Upper lobe of left lung (tissue), 4 donors: Measurements from ENCODE around the gene VSTM2B.

Source experiments
- EP300 ChIP-seq, 4 donors: sonication (generic); formaldehyde crosslinking; IDR thresholded peaks; one replicate each; pipeline ENCODE4 v1.5.1; 2017; ENCODE audit warnings: antibody characterized with exemption in 4 of 4, control low read depth in 2 of 4
- POLR2A ChIP-seq, 4 donors: fragments of 450-650 bp; IDR thresholded peaks; one replicate each; pipeline ENCODE4 v1.5.1; 2016 to 2017; ENCODE audit warnings: antibody characterized with exemption in 4 of 4, mild to moderate bottlenecking in 2 of 4
- POLR2AphosphoS5 ChIP-seq, 2 donors: sonication (generic); formaldehyde crosslinking; IDR thresholded peaks; one replicate each; pipeline ENCODE4 v1.5.1; 2017; ENCODE audit warnings: antibody characterized with exemption in 2 of 2
- TF ChIP-seq, protein P1 (sequence below), 6 experiments: fragments of 450-650 bp in 4 of 6; fragments of 200-600 bp in 2 of 6; sonication (generic) in 2 of 6; IDR thresholded peaks; one replicate each; pipeline ENCODE4 v1.5.1; 2016 to 2019; ENCODE audit warnings: antibody characterized with exemption in 6 of 6

DNA sequence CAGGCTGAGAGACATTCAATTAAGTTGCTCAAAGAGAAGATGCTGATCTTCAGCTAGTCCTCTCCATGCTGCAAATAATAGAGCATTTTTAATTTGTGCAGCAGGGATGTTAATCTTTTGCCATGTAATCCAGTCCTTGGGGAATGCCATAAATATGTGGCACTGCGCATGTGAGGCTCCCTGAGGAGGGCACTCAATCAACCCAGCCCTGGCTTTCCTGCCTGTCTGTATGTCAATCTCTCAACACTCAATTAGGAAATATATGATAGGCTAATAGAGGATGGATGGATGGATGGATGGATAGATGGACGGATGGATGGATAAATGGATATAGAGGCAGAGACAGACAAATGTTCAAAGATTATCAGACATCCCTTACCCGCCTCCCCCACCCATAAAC, 48.7 kb downstream of the VSTM2B start:
- TF ChIP-seq, protein P1, sequence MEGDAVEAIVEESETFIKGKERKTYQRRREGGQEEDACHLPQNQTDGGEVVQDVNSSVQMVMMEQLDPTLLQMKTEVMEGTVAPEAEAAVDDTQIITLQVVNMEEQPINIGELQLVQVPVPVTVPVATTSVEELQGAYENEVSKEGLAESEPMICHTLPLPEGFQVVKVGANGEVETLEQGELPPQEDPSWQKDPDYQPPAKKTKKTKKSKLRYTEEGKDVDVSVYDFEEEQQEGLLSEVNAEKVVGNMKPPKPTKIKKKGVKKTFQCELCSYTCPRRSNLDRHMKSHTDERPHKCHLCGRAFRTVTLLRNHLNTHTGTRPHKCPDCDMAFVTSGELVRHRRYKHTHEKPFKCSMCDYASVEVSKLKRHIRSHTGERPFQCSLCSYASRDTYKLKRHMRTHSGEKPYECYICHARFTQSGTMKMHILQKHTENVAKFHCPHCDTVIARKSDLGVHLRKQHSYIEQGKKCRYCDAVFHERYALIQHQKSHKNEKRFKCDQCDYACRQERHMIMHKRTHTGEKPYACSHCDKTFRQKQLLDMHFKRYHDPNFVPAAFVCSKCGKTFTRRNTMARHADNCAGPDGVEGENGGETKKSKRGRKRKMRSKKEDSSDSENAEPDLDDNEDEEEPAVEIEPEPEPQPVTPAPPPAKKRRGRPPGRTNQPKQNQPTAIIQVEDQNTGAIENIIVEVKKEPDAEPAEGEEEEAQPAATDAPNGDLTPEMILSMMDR (IDR thresholded peaks at IDR 0.05): no peak
- TF ChIP-seq EP300 (IDR thresholded peaks at IDR 0.05): no peak
- TF ChIP-seq POLR2A (IDR thresholded peaks at IDR 0.05): no peak
- no peak for TF ChIP-seq POLR2AphosphoS5 (IDR thresholded peaks at IDR 0.05)
